Gastrocnemius medialis (tissue), 4 donors: ENCODE data around the gene CSF3.

Experiments used
- POLR2A ChIP-seq, 2 donors: fragments of 450-650 bp; IDR thresholded peaks; one replicate each; pipeline ENCODE4 v1.6.1; 2017; ENCODE audit warnings: antibody characterized with exemption in 2 of 2, mild to moderate bottlenecking in 2 of 2, moderate library complexity in 2 of 2
- TF ChIP-seq, protein P1 (sequence below), 5 experiments: fragments of 450-650 bp in 3 of 5; fragments of 200-600 bp in 2 of 5; sonication (generic) in 2 of 5; IDR thresholded peaks in 4 of 5; conservative IDR thresholded peaks in 1 of 5; 1 replicate in 4 of 5; 2 replicates in 1 of 5; pipeline ENCODE4 v1.5.1; 2016 to 2019; ENCODE audit warnings: antibody characterized with exemption in 5 of 5, mild to moderate bottlenecking in 3 of 5, moderate library complexity in 3 of 5

DNA sequence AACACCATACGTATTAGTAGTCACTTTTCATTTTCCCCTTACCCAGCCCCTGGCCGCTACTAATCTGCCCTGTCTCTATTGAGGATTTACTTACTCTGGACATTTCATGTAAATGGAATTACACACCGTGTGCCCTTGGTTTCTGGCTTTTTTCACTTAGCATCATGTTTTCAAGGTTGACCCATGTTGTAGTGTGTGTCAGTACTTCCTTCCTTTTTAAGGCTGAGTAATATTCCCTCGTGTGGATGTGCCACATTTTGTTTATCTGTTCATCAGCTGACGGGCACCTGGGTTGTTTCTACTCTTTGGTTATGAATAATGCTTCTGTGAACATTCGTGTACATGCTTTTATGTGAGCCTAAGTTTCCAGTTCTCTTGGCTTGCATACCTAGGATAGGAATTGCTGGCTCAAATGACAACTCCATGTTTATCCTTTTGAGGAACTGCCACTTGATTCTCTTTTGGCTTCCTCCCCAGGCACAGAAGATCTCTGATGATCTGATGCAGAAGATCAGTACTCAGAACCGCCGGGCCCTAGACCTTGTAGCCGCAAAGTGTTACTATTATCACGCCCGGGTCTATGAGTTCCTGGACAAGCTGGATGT lies 26.9 kb upstream of the CSF3 start:
- TF ChIP-seq, protein P1, sequence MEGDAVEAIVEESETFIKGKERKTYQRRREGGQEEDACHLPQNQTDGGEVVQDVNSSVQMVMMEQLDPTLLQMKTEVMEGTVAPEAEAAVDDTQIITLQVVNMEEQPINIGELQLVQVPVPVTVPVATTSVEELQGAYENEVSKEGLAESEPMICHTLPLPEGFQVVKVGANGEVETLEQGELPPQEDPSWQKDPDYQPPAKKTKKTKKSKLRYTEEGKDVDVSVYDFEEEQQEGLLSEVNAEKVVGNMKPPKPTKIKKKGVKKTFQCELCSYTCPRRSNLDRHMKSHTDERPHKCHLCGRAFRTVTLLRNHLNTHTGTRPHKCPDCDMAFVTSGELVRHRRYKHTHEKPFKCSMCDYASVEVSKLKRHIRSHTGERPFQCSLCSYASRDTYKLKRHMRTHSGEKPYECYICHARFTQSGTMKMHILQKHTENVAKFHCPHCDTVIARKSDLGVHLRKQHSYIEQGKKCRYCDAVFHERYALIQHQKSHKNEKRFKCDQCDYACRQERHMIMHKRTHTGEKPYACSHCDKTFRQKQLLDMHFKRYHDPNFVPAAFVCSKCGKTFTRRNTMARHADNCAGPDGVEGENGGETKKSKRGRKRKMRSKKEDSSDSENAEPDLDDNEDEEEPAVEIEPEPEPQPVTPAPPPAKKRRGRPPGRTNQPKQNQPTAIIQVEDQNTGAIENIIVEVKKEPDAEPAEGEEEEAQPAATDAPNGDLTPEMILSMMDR (IDR thresholded peaks at IDR 0.05 in 4 of 5, conservative IDR thresholded peaks at IDR 0.05 in 1 of 5) = no peak
- no peak for TF ChIP-seq POLR2A (IDR thresholded peaks at IDR 0.05)
